ENCODE data around the gene OR52I1.
A peak's percentile ranks its signal among the peaks of the same experiment; 100 is the strongest.

Gene OR52I1

GRCh38 chr11:4593739-4594138 lies at the start of gene OR52I1:
Gene OR52I1, plus strand, starts transcription at chr11:4594039. Its CDS starts 0 bp downstream, at chr11:4594039.
- no peak for DNase-seq

- no peak for DNase-seq
These were observed 48.9 kb upstream of the OR52I1 start, which contains the start of gene OR52M1 for GRCh38 chr11:4544891-4545290. Gene OR52M1, plus strand, starts transcription at chr11:4545191. Its CDS starts 0 bp downstream, at chr11:4545191.

GRCh38 chr11:4546878-4547277 lies 47.0 kb upstream of the OR52I1 start:
- no peak for DNase-seq

- DNase-seq, result no peak
These were observed 46.4 kb upstream of the OR52I1 start for GRCh38 chr11:4547416-4547815.

GRCh38 chr11:4551346-4551979 lies 42.4 kb upstream of the OR52I1 start:
- DNase-seq, result no peak

GRCh38 chr11:4559527-4560440 lies 34.1 kb upstream of the OR52I1 start:
- no peak for DNase-seq

- no peak for DNase-seq
These were observed 33.4 kb upstream of the OR52I1 start for GRCh38 chr11:4560467-4560866.

GRCh38 chr11:4565371-4565770 lies 28.5 kb upstream of the OR52I1 start:
- no peak for DNase-seq

GRCh38 chr11:4569075-4569474 lies 24.8 kb upstream of the OR52I1 start:
- DNase-seq, result no peak

GRCh38 chr11:4576880-4577279 lies 17.0 kb upstream of the OR52I1 start:
- no peak for DNase-seq

- DNase-seq, result no peak
These were observed 16.1 kb upstream of the OR52I1 start for GRCh38 chr11:4577761-4578160.

GRCh38 chr11:4578624-4579023 lies 15.2 kb upstream of the OR52I1 start:
- no peak for DNase-seq

- DNase-seq, result no peak
These were observed 13.7 kb upstream of the OR52I1 start for GRCh38 chr11:4580124-4580523.

- DNase-seq, result no peak
These were observed 12.4 kb upstream of the OR52I1 start, which contains the start of gene OR52I2 for GRCh38 chr11:4581443-4581842. Gene OR52I2, plus strand, starts transcription at chr11:4581743.

GRCh38 chr11:4589017-4589416 lies 4.8 kb upstream of the OR52I1 start:
- no peak for DNase-seq

- no peak for DNase-seq
These were observed 11.2 kb downstream of the OR52I1 start for GRCh38 chr11:4605057-4605456.

- DNase-seq, result no peak
These were observed 12.6 kb downstream of the OR52I1 start for GRCh38 chr11:4606231-4607015.

- no peak for DNase-seq
These were observed 13.3 kb downstream of the OR52I1 start for GRCh38 chr11:4607096-4607495.

- DNase-seq, result peak; percentile 98
These were observed 14.2 kb downstream of the OR52I1 start, which contains the start of gene TRIM68 for GRCh38 chr11:4607781-4608666. Gene TRIM68, minus strand, starts transcription at chr11:4608231. Its CDS starts 2,727 bp downstream, at chr11:4605504.

- DNase-seq, result no peak
These were observed 16.6 kb downstream of the OR52I1 start for GRCh38 chr11:4610258-4610935.

- DNase-seq, result no peak
These were observed 18.1 kb downstream of the OR52I1 start for GRCh38 chr11:4611986-4612385.

Data from midbrain (tissue), 1 donor.